ENCODE results near the gene CDK16. TPM values are rescaled to one million over a fixed set of nuclear protein-coding genes. Genes with fewer than 3 reads are reported as not detected.

CDK16 gene
- total RNA-seq, 1 donor from 2014 or later = 181 TPM

GRCh38 chrX:47175588-47175980, 42.9 kb upstream of the CDK16 start:
- H3K27ac Mint-ChIP-seq (ENCODE audit: unreplicated experiment) = no peak overlapping the region
- H3K4me3 Mint-ChIP-seq (ENCODE audit: unreplicated experiment) = no peak overlapping the region
- no peaks in the 10 kb centered on the region for H3K4me1 Mint-ChIP-seq (ENCODE audit: low read depth, unreplicated experiment)
- no peak for TF ChIP-seq CTCF (IDR thresholded peaks at IDR 0.05; ENCODE audit: partially characterized antibody, unreplicated experiment)
- H3K36me3 Mint-ChIP-seq (ENCODE audit: unreplicated experiment) = no peaks in the 10 kb centered on the region
- peaks cover 4% of the 10 kb centered on the region for H3K27me3 Mint-ChIP-seq (ENCODE audit: unreplicated experiment)
- H3K9me3 Mint-ChIP-seq (ENCODE audit: unreplicated experiment) = peaks cover 3% of the 10 kb centered on the region
- no peak for DNase-seq

GRCh38 chrX:47176101-47176740, 42.3 kb upstream of the CDK16 start:
- H3K36me3 Mint-ChIP-seq (ENCODE audit: unreplicated experiment) = no peaks in the 10 kb centered on the region
- TF ChIP-seq CTCF (IDR thresholded peaks at IDR 0.05; ENCODE audit: partially characterized antibody, unreplicated experiment) = no peak
- no peak overlapping the region for H3K27ac Mint-ChIP-seq (ENCODE audit: unreplicated experiment)
- peaks cover 3% of the 10 kb centered on the region for H3K9me3 Mint-ChIP-seq (ENCODE audit: unreplicated experiment)
- H3K27me3 Mint-ChIP-seq (ENCODE audit: unreplicated experiment) = peaks cover 4% of the 10 kb centered on the region
- H3K4me3 Mint-ChIP-seq (ENCODE audit: unreplicated experiment) = no peak overlapping the region
- H3K4me1 Mint-ChIP-seq (ENCODE audit: low read depth, unreplicated experiment) = no peaks in the 10 kb centered on the region
- no peak for DNase-seq

DNA sequence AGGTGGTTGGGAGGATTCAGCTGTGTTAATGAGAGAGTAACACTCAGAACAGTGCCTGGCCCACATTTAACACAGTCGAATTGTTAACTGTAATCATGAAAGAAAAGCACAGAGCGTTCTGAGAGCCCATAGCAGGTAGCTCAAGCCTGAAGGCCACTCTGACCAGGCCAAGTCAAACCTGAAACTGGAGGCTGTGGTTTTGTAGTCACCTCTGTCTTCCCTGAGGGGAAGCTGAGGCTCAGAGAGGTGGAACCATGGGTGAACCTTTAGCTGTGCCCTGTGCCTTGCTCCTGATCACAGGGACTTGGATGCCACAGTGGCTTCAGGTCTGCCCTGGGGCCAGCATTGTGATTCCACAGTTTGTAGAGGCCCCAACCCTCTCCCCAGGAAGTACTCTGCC, 41.4 kb upstream of the CDK16 start:
- no peak for DNase-seq
- Mint-ChIP-seq H3K9me3 (ENCODE audit: unreplicated experiment) (peaks cover 1% of the 10 kb centered on the region), H3K27me3 (ENCODE audit: unreplicated experiment) (peaks cover 4% of the 10 kb centered on the region), H3K4me3 (ENCODE audit: unreplicated experiment) (no peak overlapping the region), H3K36me3 (ENCODE audit: unreplicated experiment) (no peaks in the 10 kb centered on the region), H3K4me1 (ENCODE audit: low read depth, unreplicated experiment) (no peaks in the 10 kb centered on the region), H3K27ac (ENCODE audit: unreplicated experiment) (no peak overlapping the region)
- no peak for TF ChIP-seq CTCF (IDR thresholded peaks at IDR 0.05; ENCODE audit: partially characterized antibody, unreplicated experiment)

- H3K9me3 Mint-ChIP-seq (ENCODE audit: unreplicated experiment) = peaks cover 1% of the 10 kb centered on the region
- no peaks in the 10 kb centered on the region for H3K4me1 Mint-ChIP-seq (ENCODE audit: low read depth, unreplicated experiment)
- H3K27me3 Mint-ChIP-seq (ENCODE audit: unreplicated experiment) = peaks cover 5% of the 10 kb centered on the region
- TF ChIP-seq CTCF (IDR thresholded peaks at IDR 0.05; ENCODE audit: partially characterized antibody, unreplicated experiment) = no peak
- H3K4me3 Mint-ChIP-seq (ENCODE audit: unreplicated experiment) = no peak overlapping the region
- H3K27ac Mint-ChIP-seq (ENCODE audit: unreplicated experiment) = no peak overlapping the region
- H3K36me3 Mint-ChIP-seq (ENCODE audit: unreplicated experiment) = no peaks in the 10 kb centered on the region
- DNase-seq = no peak
These were observed 40.1 kb upstream of the CDK16 start for GRCh38 chrX:47178337-47178736.

DNA sequence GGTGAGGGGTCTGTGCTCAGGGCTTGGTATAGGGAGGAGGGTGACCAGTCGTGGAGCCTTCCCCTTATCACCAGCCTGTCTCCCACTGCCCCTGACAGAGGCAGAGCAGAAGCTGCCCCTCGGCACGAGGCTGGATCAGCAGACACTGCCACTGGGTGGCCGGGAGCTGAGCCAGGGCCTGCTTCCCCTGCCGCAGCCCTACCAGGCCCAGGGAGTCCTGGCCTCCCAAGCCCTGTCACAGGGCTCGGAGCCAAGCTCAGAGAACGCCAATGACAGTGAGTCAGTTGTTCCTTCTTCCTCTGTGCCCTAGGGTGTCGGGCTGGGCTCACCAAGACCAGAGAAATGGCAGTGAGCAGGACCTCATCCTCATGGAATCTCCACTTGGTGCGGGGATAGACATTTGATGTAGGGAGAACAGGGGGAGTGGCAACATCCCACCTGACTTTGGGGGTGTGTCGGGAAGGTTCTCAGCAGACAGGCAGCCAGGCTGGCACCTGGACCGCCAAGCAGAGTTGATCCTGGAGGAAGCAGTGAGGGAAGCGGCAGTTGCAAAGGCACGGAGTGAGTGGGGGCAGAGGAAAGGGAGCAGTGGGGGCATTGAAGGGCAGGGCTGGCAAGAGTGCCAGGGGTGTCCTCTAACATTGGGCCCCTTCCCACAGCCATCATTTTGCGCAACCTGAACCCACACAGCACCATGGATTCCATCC, 39.1 kb upstream of the CDK16 start:
- H3K4me1 Mint-ChIP-seq (ENCODE audit: low read depth, unreplicated experiment) = no peaks in the 10 kb centered on the region
- no peak overlapping the region for H3K4me3 Mint-ChIP-seq (ENCODE audit: unreplicated experiment)
- no peak for DNase-seq
- H3K36me3 Mint-ChIP-seq (ENCODE audit: unreplicated experiment) = no peaks in the 10 kb centered on the region
- H3K27ac Mint-ChIP-seq (ENCODE audit: unreplicated experiment) = no peak overlapping the region
- H3K9me3 Mint-ChIP-seq (ENCODE audit: unreplicated experiment) = peaks cover 1% of the 10 kb centered on the region
- H3K27me3 Mint-ChIP-seq (ENCODE audit: unreplicated experiment) = peaks cover 5% of the 10 kb centered on the region
- no peak for TF ChIP-seq CTCF (IDR thresholded peaks at IDR 0.05; ENCODE audit: partially characterized antibody, unreplicated experiment)

Data from glutamatergic neuron (in vitro differentiated cells).